SIG-M5 treated with dmso at 0.1 percent for 504 hours (cell line): Measurements from ENCODE around the gene MBOAT2.

Experiments used
- DNase-seq: peaks from one replicate; lab custom pipeline; 2025; ENCODE audit not compliant: unreplicated experiment; lab: John Stamatoyannopoulos, UW

MBOAT2 gene

GRCh38 chr2:8836971-8837794 lies 166.3 kb downstream of the MBOAT2 start, which contains the start of gene KIDINS220:
Gene KIDINS220, minus strand, starts transcription at chr2:8837613. Its CDS starts 10,520 bp downstream, at chr2:8827093.
- DNase-seq, result peak; percentile 73

DNA sequence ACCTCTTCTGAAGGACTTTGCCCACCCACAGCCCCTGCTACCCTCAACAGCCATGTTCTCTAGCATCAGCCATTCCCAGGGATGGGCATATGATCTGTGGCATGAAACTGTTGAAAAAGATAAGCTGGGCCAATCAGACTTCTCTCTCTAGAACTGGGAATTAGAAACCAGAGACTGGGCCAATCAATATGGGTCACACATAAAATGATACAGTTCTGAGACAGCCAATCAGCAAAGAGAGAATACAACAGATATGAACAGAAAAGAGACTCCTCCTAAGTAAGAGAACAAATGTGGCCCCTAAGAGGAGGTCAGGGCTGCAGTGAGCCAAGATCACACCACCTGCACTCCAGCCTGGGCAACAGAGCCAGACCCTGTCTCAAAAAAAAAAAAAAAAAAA lies 168.2 kb downstream of the MBOAT2 start:
- DNase-seq, result no peak

DNA sequence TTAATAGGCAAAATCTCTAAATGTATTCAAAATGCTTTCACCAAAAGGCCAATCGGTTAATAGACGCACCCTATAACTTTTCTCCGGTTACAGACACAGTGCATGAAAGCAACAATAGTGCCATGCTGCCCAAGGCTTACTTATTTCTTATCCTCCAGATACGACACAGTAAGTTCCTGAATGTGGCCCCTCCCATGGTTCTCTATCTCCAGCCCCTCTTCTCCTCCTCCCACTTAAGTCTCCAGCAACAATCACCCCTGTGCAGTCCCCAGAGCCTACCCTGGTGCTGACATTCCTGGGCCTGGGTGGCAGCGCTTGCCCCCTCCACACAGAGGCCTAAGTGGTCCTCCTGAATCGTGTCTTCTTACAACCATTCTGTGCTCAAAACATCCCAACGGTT lies 169.6 kb downstream of the MBOAT2 start:
- no peak for DNase-seq

- no peak for DNase-seq
Observed at GRCh38 chr2:8831516-8831915, 172.0 kb downstream of the MBOAT2 start.

GRCh38 chr2:8827729-8828128 lies 175.8 kb downstream of the MBOAT2 start:
- no peak for DNase-seq

DNA sequence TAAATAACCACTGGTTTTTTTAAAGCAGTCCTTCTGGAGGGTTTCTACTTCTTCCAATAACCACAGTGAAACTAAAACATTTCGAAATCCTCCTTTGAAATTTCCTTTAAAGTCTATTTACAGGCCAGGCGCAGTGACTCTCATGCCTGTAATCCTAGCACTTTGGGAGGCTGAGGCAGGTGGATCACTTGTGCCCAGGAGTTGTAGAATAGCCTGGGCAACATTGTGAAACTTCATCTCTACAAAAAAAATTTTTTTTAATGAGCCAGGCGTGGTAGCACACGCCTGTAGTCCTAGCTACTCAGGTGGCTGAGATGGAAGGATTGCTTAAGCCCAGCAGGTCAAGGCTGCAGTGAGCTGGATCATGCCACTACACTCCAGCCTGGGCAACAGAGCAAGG lies 181.3 kb downstream of the MBOAT2 start:
- peak; percentile 82 for DNase-seq

GRCh38 chr2:8821276-8822217 lies 181.9 kb downstream of the MBOAT2 start:
- DNase-seq, result peak; percentile 83

- DNase-seq, result no peak
Observed at GRCh38 chr2:8819948-8820347, 183.5 kb downstream of the MBOAT2 start.

- DNase-seq, result no peak
Observed at GRCh38 chr2:8819194-8819593, 184.3 kb downstream of the MBOAT2 start.

DNA sequence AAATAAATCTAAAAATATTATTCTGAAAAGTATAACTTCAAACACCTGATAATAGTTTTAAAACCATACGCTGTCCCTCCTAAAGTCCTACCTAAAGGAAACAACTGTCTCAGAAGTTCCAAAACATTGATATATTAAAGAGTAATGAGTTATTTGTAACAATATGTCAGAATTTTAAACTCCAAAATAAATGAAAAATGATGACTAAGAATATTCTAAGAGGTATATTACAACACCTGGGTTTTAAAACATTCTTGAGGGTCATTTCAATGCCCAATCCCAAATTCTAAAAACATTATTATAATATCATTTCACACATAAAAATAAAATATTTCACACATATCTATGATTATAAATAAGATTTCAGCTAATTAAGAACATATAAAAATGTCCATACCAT lies 186.3 kb downstream of the MBOAT2 start:
- no peak for DNase-seq

GRCh38 chr2:8806885-8807704 lies 196.4 kb downstream of the MBOAT2 start:
- no peak for DNase-seq

DNA sequence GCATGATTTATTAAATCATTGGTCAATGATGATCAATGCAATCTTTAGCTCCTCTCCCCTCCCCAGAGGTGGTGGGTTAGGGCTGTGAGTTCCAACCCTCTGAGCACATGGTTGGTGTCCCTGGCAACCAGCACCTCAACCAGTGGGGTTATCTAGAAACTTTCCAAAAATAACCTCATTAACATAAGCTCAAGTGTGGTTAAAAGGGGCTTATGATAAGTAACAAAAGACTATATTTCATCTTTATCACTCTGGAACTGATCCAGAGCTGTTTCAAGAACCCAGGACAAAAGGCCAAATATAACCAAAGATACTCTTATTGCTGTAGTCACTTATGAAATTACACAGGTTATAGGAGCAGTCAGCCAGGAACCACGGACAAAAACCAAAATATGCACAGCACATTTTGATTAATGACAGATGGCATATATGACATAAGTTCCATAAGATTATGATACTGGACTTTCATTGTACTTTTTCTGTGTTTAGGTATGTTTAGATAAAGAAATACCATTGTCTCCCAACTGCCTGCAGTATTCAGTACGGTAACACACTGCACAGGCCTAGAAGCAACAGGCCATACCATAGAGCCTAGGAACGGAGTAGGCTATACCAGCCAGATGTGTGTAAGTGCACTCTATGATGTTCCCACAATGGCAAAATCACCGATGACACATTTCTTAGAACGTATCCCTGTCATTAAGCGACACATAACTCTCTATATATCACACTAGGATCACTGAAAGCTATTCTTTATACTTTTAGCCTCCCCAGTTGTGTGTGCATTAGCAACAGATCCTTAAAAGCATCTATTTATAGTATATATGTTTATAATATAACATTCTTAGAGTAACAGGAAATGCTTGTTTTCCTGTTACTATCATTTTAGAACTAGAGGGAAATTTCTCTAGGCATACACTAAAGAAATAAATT lies 197.9 kb downstream of the MBOAT2 start:
- no peak for DNase-seq

- DNase-seq, result peak; percentile 64
Observed at GRCh38 chr2:8803658-8804379, 199.7 kb downstream of the MBOAT2 start.

GRCh38 chr2:8802741-8803140 lies 200.7 kb downstream of the MBOAT2 start:
- DNase-seq, result no peak
